Measurements from ENCODE around the gene KCND2.

Gene KCND2

GRCh38 chr7:120677535-120677934 lies 404.6 kb downstream of the KCND2 start:
- no peak for TF ChIP-seq CTCF (IDR thresholded peaks at IDR 0.05)

GRCh38 chr7:120680985-120681384 lies 408.0 kb downstream of the KCND2 start:
- no peak for TF ChIP-seq CTCF (IDR thresholded peaks at IDR 0.05)

- TF ChIP-seq CTCF (IDR thresholded peaks at IDR 0.05) = no peak
These were observed 411.5 kb downstream of the KCND2 start for GRCh38 chr7:120684463-120684862.

GRCh38 chr7:120691915-120692314 lies 418.9 kb downstream of the KCND2 start:
- no peak for TF ChIP-seq CTCF (IDR thresholded peaks at IDR 0.05)

GRCh38 chr7:120695848-120696247 lies 422.9 kb downstream of the KCND2 start:
- no peak for TF ChIP-seq CTCF (IDR thresholded peaks at IDR 0.05)

- TF ChIP-seq CTCF (IDR thresholded peaks at IDR 0.05) = no peak
These were observed 427.8 kb downstream of the KCND2 start for GRCh38 chr7:120700796-120701195.

GRCh38 chr7:120703585-120704240 lies 430.7 kb downstream of the KCND2 start:
- no peak for TF ChIP-seq CTCF (IDR thresholded peaks at IDR 0.05)
